D721Med (cell line): ENCODE data around the gene GPR146.

Experiments
- DNase-seq: peaks from one replicate; pipeline ENCODE4 v3.0.0; 2011; ENCODE audit warnings: low spot score; ENCODE audit not compliant: insufficient read length
- FAIRE-seq: peaks from 2 replicates; lab custom pipeline; 2011; peaks lifted over from hg19 to GRCh38; lab: Jason Lieb, UNC
- CTCF ChIP-seq: IDR thresholded peaks from 2 replicates; pipeline ENCODE4 v1.5.1; 2012; ENCODE audit warnings: mild to moderate bottlenecking, control low read depth; ENCODE audit not compliant: insufficient read depth; ENCODE audit errors: missing control alignments

Gene GPR146

GRCh38 chr7:1091644-1092027 lies 47.3 kb downstream of the GPR146 start:
- DNase-seq (no peak), FAIRE-seq (no peak)
- TF ChIP-seq CTCF, result no peak

- FAIRE-seq (no peak), DNase-seq (no peak)
- no peak for TF ChIP-seq CTCF
Observed at GRCh38 chr7:1092161-1092632, 47.9 kb downstream of the GPR146 start.

GRCh38 chr7:1092806-1093501 lies 48.6 kb downstream of the GPR146 start:
- DNase-seq (no peak), FAIRE-seq (no peak)
- no peak for TF ChIP-seq CTCF

GRCh38 chr7:1093502-1093843 lies 49.1 kb downstream of the GPR146 start:
- FAIRE-seq, result no peak

GRCh38 chr7:1093916-1094508 lies 49.7 kb downstream of the GPR146 start:
- DNase-seq (no peak), FAIRE-seq (no peak)
- TF ChIP-seq CTCF, result no peak

More at GRCh38 chr7:1093502-1093843, 49.1 kb downstream of the GPR146 start:
- TF ChIP-seq CTCF, result no peak
- no peak for DNase-seq

GRCh38 chr7:1094870-1095269 lies 50.5 kb downstream of the GPR146 start:
- no peak for FAIRE-seq
- TF ChIP-seq CTCF, result no peak
- no peak for DNase-seq

- no peak for TF ChIP-seq CTCF
- FAIRE-seq (no peak), DNase-seq (no peak)
Observed at GRCh38 chr7:1095621-1096155, 51.3 kb downstream of the GPR146 start.
